HG03045 (cell line): ENCODE measurements around the gene AARS2.

ENCODE experiments used
- ATAC-seq: cut with Tn5 transposase; IDR thresholded peaks from one replicate; pipeline ENCODE4 v1.9.1; 2021; ENCODE audit warnings: mild to moderate bottlenecking, moderate library complexity; ENCODE audit not compliant: unreplicated experiment

The AARS2 gene

GRCh38 chr6:44277763-44278162 is 35.4 kb downstream of the AARS2 start:
- ATAC-seq: no peak

DNA sequence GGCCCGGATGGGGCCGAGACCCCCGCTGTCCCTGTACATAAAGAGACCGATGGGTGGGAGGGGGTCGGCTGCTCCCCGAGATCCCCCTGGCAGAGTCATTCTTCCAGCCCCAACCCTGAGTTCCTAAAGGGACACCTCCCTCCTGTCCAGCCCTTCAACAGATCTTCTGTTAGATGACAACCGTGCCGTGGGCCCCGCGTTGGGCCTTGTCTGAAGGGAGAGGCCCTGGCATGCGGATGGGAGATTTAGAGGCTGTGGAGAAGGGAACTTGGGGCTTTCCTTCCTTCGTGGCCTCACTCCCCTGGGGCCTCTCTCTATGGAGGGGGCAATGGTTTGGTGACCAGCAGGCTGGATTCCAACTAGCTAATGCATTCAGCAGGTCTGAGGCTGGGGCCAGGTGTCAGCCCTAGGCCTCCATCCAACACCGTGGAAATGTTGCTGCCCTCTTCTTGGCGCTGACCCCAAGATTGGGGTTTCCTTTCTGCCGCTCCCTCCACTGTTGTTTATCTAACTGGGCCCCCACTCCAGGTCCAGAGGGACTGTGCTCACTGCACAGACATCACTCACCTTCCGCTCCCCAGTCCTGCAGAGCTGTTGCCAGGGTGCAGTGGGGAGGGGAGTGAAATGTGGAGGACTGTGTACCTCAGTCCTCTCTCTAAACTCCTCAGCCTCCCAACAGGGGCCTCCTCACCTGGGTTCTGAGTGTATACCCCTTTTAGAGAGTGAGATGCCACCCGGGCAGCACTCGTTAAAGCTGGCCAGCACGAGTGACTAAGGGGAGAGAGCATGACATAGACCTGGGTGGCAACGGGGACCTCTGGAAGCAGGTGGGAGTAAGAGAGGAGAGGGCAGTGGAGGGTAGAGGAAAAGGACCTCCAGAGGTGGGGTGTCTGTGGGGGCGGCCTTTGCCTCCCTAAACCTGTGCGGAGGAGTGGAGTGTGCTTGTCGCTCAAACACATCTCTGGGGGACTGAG is 36.2 kb downstream of the AARS2 start:
- ATAC-seq: no peak

GRCh38 chr6:44275749-44276648 is 37.1 kb downstream of the AARS2 start:
- ATAC-seq: no peak

DNA sequence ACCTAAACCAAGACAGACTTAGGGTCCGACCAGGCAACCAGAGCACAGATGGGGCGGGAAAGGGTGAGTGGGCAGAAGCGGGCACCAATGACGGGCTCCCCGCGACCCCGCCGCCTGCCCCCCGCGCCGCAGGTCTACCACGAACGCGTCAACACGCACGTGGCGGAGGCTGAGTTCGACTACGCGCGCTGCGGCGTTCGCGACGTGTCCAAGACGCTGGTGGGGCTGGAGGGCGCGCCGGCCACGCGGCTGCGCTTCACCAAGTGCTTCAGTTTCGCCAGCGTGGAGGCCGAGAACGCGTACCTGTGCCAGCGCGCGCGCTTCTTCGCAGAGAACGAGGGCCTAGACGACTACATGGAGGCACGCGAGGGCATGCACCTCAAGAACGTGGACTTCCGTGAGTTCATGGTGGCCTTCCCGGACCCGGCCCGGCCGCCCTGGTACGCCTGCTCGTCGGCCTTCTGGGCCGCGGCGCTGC is 37.8 kb downstream of the AARS2 start:
- ATAC-seq: no peak

GRCh38 chr6:44273617-44274016 is 39.5 kb downstream of the AARS2 start:
- ATAC-seq: no peak

DNA sequence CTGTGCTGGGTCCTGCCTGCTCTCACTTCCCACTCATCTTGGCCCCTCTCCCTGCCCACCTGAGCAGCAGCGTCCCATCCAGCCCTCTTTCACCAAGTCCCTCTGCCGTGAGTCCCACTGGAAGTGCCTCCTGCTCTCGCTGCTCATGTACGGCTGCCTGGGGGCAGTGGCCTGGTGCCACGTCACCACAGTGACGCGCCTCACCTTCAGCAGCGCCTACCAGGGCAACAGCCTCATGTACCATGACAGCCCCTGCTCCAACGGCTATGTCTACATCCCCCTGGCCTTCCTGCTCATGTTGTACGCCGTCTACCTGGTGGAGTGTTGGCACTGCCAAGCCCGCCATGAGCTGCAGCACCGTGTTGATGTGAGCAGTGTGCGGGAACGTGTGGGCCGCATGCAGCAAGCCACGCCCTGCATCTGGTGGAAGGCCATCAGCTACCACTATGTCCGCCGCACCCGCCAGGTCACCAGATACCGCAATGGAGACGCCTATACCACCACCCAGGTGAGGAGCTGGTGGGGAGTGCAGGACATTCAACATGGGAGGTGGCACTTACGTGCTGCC is 40.1 kb downstream of the AARS2 start:
- no peak for ATAC-seq

DNA sequence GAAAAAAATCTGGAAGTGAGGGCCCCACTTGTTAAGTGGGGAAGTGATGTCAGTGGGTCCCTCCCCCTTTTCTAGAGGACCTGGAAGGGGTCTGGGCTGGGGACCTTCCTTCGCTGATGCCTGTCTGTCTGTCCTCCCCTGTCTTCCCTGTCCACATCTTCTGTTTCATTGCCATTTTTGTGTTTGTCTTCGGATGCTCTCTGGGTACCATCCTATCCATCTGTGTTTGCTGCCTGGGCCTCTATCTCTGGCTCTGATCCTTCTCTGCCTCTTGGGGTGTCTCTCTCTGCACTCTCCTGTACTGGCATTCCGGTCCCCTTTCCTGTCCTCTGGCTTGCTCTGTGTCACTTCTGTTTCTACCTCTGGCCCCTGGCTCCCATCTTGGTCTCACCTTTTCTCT is 40.6 kb downstream of the AARS2 start:
- no peak for ATAC-seq

DNA sequence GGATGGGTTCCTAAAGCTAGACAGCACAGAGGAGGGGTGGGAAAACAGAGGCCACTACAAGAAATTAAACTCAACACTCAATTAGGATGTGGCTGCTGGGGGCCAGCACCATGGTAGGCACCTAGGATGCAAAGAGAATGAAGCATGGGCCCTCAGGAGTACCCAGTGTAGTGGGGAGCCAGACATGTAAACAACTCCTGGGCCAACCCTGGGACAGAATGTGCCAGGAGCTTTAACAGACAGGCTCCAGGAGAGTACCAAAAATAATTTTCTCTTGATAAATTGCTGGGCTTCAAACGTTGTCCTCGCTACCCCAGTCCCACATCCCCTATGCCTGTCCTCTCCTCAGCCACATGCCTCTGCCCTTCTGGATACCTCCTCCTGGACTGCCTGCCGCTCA is 41.2 kb downstream of the AARS2 start:
- no peak for ATAC-seq

- no peak for ATAC-seq
These were observed 41.8 kb downstream of the AARS2 start for GRCh38 chr6:44271406-44271723.

DNA sequence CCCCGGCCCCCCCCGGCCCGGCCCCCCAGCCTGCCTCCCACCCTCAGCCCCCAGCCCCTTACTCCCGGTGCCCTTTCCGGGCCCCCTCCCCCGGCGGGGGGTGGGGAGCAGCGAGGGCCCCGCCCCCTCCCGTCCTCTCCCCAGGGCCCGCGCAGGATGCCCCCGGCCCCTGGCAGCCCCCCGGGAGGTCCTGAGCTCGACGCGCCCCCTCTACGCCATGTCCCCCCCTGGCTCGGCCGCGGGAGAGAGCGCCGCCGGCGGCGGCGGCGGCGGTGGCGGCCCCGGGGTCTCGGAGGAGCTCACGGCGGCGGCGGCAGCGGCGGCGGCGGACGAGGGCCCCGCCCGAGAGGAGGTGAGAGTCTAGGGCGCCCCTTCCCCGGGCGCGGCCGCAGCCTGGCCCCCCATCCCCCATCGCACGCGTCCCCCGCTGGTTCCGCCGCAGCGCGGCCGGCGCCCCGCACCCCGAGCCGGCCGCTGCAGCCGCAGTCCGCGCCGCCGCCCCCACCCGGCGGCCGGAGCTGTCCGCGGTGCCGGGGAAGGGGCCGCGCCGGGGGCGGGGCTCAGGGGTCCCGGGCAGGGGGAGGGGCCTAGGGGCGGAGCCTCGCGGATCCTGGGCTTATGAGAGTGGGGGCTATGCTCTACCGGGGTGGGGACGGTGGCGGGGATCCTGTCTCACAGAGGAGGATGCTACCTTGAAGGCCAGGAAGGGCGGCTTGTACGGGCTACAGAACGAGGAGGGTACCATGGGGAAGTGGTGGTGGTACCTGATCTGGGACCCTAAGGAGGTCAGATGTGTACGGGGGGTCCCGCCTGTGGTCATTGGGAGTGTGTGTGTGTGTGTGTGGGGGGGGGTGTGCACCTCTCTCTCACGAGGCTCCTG is 42.4 kb downstream of the AARS2 start:
- no peak for ATAC-seq

- ATAC-seq: no peak
These were observed 43.1 kb downstream of the AARS2 start, which contains the start of gene TMEM151B for GRCh38 chr6:44269921-44270525. TMEM151B (plus strand) TSS chr6:44270450; CDS start chr6:44270743, 293 bp downstream.

- no peak for ATAC-seq
These were observed 43.8 kb downstream of the AARS2 start for GRCh38 chr6:44269178-44269920.

DNA sequence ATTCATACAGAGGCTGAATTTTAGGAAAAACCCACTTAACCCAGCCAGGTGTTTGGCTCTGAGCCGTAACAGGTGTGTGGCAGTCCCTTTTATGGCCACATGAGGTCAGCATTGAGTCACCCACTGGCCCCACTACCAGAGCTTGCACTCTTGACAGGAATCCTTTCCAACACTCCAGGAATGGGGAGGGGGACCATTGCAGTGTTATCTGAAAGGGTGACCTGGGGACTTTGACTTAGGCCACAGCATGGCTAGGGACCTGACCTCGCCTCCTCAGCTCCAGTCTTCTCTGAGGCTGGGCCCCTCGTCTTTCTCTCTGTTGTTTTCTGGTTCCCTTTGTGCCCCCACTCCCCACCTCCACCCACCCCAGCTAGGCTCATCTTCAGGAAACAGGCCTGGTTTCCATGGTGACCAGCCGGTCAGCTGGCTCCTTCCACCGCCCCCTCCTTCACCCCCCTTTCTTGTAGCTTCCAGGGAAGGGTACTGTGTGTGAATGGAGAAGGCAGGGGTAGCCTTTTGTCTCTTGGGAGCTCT is 45.0 kb downstream of the AARS2 start:
- ATAC-seq: no peak

DNA sequence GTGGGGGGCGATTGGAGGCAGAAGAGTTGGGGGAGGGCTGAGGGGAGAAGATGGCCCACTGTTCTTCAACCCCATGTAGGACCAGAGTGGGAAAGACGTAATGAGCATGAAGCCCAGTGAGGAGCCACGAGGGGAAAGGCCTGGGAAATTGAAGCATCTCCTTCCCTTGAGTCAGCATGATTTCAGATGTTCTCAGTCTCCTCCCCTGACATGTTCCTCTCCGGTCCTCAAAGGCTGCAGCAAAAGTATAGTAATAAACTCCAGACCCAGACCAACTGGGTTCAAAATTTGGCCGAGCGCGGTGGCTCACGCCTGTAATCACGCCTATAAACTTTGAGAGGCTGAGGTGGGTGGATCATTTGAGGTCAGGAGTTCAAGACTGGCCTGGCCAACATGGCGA is 45.9 kb downstream of the AARS2 start:
- no peak for ATAC-seq

DNA sequence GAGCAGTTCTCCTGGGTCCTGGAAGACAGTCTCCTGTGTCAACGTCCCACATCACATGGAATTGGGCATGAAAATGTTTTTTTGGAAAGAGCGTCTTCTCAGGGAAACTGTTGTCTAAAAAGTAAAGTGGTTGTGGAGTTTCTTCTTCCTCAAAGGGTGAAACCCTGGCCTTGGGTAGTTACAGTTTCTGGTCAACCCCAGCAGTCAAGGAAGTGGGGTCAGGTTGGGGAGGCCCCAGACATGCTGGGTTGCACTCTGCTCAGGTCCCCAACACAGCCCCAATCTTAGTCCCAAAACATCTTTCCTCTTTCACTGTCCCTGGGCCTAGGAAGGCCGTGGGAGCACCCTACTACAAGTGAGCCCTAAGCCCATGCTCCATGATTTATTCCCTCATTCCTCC is 46.8 kb downstream of the AARS2 start:
- ATAC-seq: no peak

- no peak for ATAC-seq
These were observed 47.4 kb downstream of the AARS2 start for GRCh38 chr6:44265722-44266233.

DNA sequence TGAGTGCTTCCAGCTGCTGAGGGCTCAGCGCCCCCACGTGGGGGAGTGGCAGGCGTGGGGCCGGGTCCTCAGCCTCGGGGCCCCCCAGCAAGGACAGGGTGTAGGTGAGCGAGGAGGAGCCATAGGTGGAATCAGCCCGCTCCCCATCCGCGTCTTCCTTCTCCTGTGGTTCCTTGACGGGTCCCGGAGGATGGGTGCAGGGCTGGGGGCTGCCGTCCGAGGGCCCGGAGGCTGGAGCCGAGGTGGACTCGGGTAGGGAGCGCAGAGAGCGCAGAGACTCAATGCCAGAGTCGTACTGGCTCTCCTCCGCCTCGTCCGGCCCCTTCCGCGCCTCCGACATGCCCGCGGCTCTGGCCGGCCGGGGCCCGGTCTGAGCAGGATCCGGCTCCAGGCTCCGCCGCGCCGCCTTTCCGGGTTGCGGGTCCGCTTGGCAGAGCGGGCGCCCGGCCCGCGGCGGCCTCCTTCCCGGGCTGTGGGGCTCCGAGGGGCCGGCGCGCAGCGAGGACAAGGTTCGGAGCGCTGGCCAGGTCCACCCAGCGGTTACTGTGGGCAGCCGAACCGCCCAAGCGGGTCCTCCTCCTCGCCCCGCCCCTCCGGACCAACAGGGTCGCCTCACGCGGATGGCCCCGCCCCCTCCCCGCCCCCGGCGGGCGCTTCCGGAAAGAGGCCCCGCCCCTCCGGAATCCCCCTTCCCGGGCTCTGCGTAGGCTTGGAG is 48.0 kb downstream of the AARS2 start, which contains the start of gene NFKBIE:
TSS of gene NFKBIE (minus strand) at position 545 of the 715 bp plus-strand sequence. CDS start at position 340, 205 bp downstream.
- ATAC-seq: peak; percentile 42
